ENCODE data around the gene CARS2.
A peak's percentile ranks its signal among the peaks of the same experiment; 100 is the strongest.

The CARS2 gene

GRCh38 chr13:110641055-110642015 lies 64.6 kb downstream of the CARS2 start:
- Histone ChIP-seq H3K4ac (ENCODE audit: low read depth in 1 of 2, low read length in 2 of 2) (no peak overlapping the region), H3K9ac (ENCODE audit: low read length) (no peak overlapping the region), H3K79me1 (replicated peaks; ENCODE audit: low read length, poor library complexity, severe bottlenecking) (peaks cover 38% of the 10 kb centered on the region), H2BK5ac (ENCODE audit: low read depth, low read length, poor library complexity, severe bottlenecking) (no peak overlapping the region), H3K27me3 (ENCODE audit: control insufficient read depth in 1 of 2, insufficient read depth in 1 of 2, low read length in 2 of 2) (no peaks in the 10 kb centered on the region), H2AFZ (ENCODE audit: low read depth, low read length) (no peak overlapping the region), H3K18ac (ENCODE audit: low read depth in 1 of 2, low read length in 2 of 2) (no peak overlapping the region), H3K14ac (ENCODE audit: low read length in 2 of 2) (no peak overlapping the region), H3K27ac (ENCODE audit: low read length, poor library complexity, severe bottlenecking) (peak overlapping the region; percentile 45), H3K36me3 (ENCODE audit: control insufficient read depth in 1 of 2, insufficient read depth in 2 of 2, low read depth in 1 of 2, low read length in 2 of 2) (peaks cover 74 to 98% of the 10 kb centered on the region in 2 experiments), H3K4me2 (ENCODE audit: low read length, poor library complexity, severe bottlenecking) (no peak overlapping the region), H2BK120ac (ENCODE audit: low read depth, low read length) (no peak overlapping the region), H4K91ac (ENCODE audit: low read length) (no peak overlapping the region), H3K9me3 (ENCODE audit: control insufficient read depth, low read length) (no peaks in the 10 kb centered on the region), H2BK12ac (ENCODE audit: low read length in 2 of 2) (no peak overlapping the region), H3K4me1 (ENCODE audit: control insufficient read depth, insufficient read depth, low read depth, low read length) (peaks cover 32% of the 10 kb centered on the region), H3K4me3 (ENCODE audit: insufficient read depth in 1 of 2, low read depth in 1 of 2, low read length in 2 of 2) (no peak overlapping the region), H4K8ac (ENCODE audit: low read length) (no peak overlapping the region), H2AK5ac (ENCODE audit: low read length, severe bottlenecking) (peak overlapping the region; percentile 65), H2BK15ac (ENCODE audit: low read depth, poor library complexity, severe bottlenecking) (no peak overlapping the region), H3K23ac (ENCODE audit: low read length in 2 of 2) (no peak overlapping the region)
- WGBS = 90% methylated on average over 27 of the region's 29 CpGs
- DNase-seq = peak; percentile 47

DNA sequence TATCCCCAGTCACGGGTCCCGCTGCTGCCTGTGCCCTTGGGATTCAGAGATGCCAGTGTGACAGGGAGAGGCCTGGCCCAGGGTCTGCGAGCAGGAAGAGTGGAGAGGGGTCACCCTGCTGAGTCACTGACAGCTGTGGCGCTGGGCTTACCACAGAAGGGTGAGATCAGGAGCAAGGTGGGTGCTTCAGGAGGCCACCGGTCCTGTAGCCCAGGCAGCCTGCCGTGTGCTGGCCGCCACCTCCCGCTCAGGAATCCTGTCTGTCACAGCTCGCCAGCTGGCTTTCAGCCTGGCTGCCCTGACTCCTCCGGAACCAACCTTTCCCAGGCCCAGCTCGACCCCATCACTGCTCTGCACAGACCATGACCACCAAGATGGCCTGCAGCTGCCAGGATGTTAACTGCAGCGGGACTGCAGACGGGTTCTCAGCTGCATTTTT lies 65.3 kb downstream of the CARS2 start:
- H3K27me3 ChIP-seq (ENCODE audit: control insufficient read depth in 1 of 2, insufficient read depth in 1 of 2, low read length in 2 of 2) = no peaks in the 10 kb centered on the region

DNA sequence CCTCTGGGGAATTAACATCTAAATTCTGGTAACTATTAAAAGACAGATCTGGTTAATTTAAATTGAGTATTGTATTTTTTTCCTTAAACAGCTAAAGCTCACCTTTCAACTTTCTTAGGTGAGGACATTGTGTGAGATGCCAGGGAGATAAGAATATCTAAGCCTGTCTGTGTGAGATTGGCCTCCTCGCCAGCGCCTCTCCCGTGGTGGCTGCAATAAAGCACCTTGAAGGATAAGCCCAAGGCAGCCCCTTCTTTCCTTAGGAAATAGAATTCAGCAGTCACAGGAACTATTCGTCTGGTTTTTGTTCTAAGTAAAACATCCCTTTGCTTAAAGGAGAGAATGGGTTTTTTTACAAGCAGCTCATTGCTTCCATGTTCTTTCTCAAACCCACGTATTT lies 66.0 kb downstream of the CARS2 start:
- peaks cover 29% of the 10 kb centered on the region for H3K4me1 ChIP-seq (ENCODE audit: control insufficient read depth, insufficient read depth, low read depth, low read length)
- no peak overlapping the region for H2BK15ac ChIP-seq (ENCODE audit: low read depth, poor library complexity, severe bottlenecking)
- H2AK5ac ChIP-seq (ENCODE audit: low read length, severe bottlenecking) = no peak overlapping the region
- no peak overlapping the region for H2BK12ac ChIP-seq (ENCODE audit: low read length in 2 of 2)
- no peak overlapping the region for H3K4ac ChIP-seq (ENCODE audit: low read depth in 1 of 2, low read length in 2 of 2)
- peak overlapping the region; percentile 45 for H3K27ac ChIP-seq (ENCODE audit: low read length, poor library complexity, severe bottlenecking)
- no peak overlapping the region for H4K8ac ChIP-seq (ENCODE audit: low read length)
- H3K18ac ChIP-seq (ENCODE audit: low read depth in 1 of 2, low read length in 2 of 2) = no peak overlapping the region
- no peak overlapping the region for H2AFZ ChIP-seq (ENCODE audit: low read depth, low read length)
- peaks cover 79 to 99% of the 10 kb centered on the region in 2 experiments for H3K36me3 ChIP-seq (ENCODE audit: control insufficient read depth in 1 of 2, insufficient read depth in 2 of 2, low read depth in 1 of 2, low read length in 2 of 2)
- H3K14ac ChIP-seq (ENCODE audit: low read length in 2 of 2) = no peak overlapping the region
- H3K9ac ChIP-seq (ENCODE audit: low read length) = no peak overlapping the region
- H2BK5ac ChIP-seq (ENCODE audit: low read depth, low read length, poor library complexity, severe bottlenecking) = no peak overlapping the region
- no peak overlapping the region for H3K23ac ChIP-seq (ENCODE audit: low read length in 2 of 2)
- H3K4me2 ChIP-seq (ENCODE audit: low read length, poor library complexity, severe bottlenecking) = no peak overlapping the region
- no peaks in the 10 kb centered on the region for H3K9me3 ChIP-seq (ENCODE audit: control insufficient read depth, low read length)
- no peak overlapping the region for H4K91ac ChIP-seq (ENCODE audit: low read length)
- 91% methylated on average over 4 of the region's 5 CpGs for WGBS
- no peaks in the 10 kb centered on the region for H3K27me3 ChIP-seq (ENCODE audit: control insufficient read depth in 1 of 2, insufficient read depth in 1 of 2, low read length in 2 of 2)
- peaks cover 47% of the 10 kb centered on the region for H3K79me1 ChIP-seq (replicated peaks; ENCODE audit: low read length, poor library complexity, severe bottlenecking)
- no peak overlapping the region for H2BK120ac ChIP-seq (ENCODE audit: low read depth, low read length)
- no peak overlapping the region for H3K4me3 ChIP-seq (ENCODE audit: insufficient read depth in 1 of 2, low read depth in 1 of 2, low read length in 2 of 2)
- DNase-seq = no peak

More for the DNA sequence above, 65.3 kb downstream of the CARS2 start:
- 84% methylated on average over 12 of the region's 13 CpGs for WGBS
- Histone ChIP-seq H3K9me3 (ENCODE audit: control insufficient read depth, low read length) (no peaks in the 10 kb centered on the region), H3K36me3 (ENCODE audit: control insufficient read depth in 1 of 2, insufficient read depth in 2 of 2, low read depth in 1 of 2, low read length in 2 of 2) (peaks cover 78 to 98% of the 10 kb centered on the region in 2 experiments), H2BK120ac (ENCODE audit: low read depth, low read length) (no peak overlapping the region), H3K14ac (ENCODE audit: low read length in 2 of 2) (no peak overlapping the region), H3K18ac (ENCODE audit: low read depth in 1 of 2, low read length in 2 of 2) (peak overlapping the region in 1 of 2 experiments; percentile 28), H3K27ac (ENCODE audit: low read length, poor library complexity, severe bottlenecking) (peak overlapping the region; percentile 45), H4K91ac (ENCODE audit: low read length) (no peak overlapping the region), H3K4ac (ENCODE audit: low read depth in 1 of 2, low read length in 2 of 2) (no peak overlapping the region), H2BK12ac (ENCODE audit: low read length in 2 of 2) (no peak overlapping the region), H3K9ac (ENCODE audit: low read length) (no peak overlapping the region), H2AFZ (ENCODE audit: low read depth, low read length) (no peak overlapping the region), H2BK5ac (ENCODE audit: low read depth, low read length, poor library complexity, severe bottlenecking) (no peak overlapping the region), H4K8ac (ENCODE audit: low read length) (no peak overlapping the region), H2AK5ac (ENCODE audit: low read length, severe bottlenecking) (no peak overlapping the region), H3K79me1 (replicated peaks; ENCODE audit: low read length, poor library complexity, severe bottlenecking) (peaks cover 42% of the 10 kb centered on the region), H3K4me2 (ENCODE audit: low read length, poor library complexity, severe bottlenecking) (no peak overlapping the region), H3K4me1 (ENCODE audit: control insufficient read depth, insufficient read depth, low read depth, low read length) (peaks cover 30% of the 10 kb centered on the region), H3K4me3 (ENCODE audit: insufficient read depth in 1 of 2, low read depth in 1 of 2, low read length in 2 of 2) (no peak overlapping the region), H3K23ac (ENCODE audit: low read length in 2 of 2) (no peak overlapping the region), H2BK15ac (ENCODE audit: low read depth, poor library complexity, severe bottlenecking) (no peak overlapping the region)
- peak; percentile 34 for DNase-seq
